Ovary (tissue), 9 donors: ENCODE measurements around the gene SH3BP4. TPM values are rescaled to one million over a fixed set of nuclear protein-coding genes. Genes with fewer than 3 reads are reported as not detected.

Source experiments
- DNase-seq, 5 donors: peaks; one replicate each; pipeline ENCODE4 v3.0.0-alpha.2; 2019 to 2020
- H3K27ac ChIP-seq, 2 donors: fragments of 200-600 bp; one replicate each; pipeline versions ENCODE4 v1.5.1 to v1.8.0; 2019 to 2022
- H3K27me3 ChIP-seq: fragments of 200-600 bp; one replicate; pipeline ENCODE4 v1.8.0; 2022
- H3K36me3 ChIP-seq: fragments of 200-600 bp; sonication (generic); one replicate; pipeline ENCODE4 v1.5.1; 2019
- H3K4me1 ChIP-seq: one replicate; pipeline ENCODE4 v1.8.1; 2013; ENCODE audit warnings: mild to moderate bottlenecking, moderate library complexity; ENCODE audit not compliant: insufficient read depth
- H3K4me3 ChIP-seq: fragments of 200-600 bp; sonication (generic); one replicate; pipeline ENCODE4 v1.5.1; 2017
- H3K9me3 ChIP-seq, 2 donors: fragments of 200-600 bp in 1 of 2; sonication (generic) in 1 of 2; one replicate each; pipeline versions ENCODE4 v1.5.1 to v1.8.1; 2013 to 2019; ENCODE audit warnings: mild to moderate bottlenecking in 1 of 2, moderate library complexity in 1 of 2
- CTCF ChIP-seq, 3 donors: fragments of 450-650 bp in 2 of 3; fragments of 200-600 bp in 1 of 3; IDR thresholded peaks; one replicate each; pipeline versions ENCODE4 v1.5.1 to v1.8.0; 2016 to 2022; ENCODE audit warnings: antibody characterized with exemption in 3 of 3, mild to moderate bottlenecking in 1 of 3
- EP300 ChIP-seq: sonication (generic); formaldehyde crosslinking; IDR thresholded peaks from one replicate; pipeline ENCODE4 v1.6.1; 2017; ENCODE audit warnings: antibody characterized with exemption
- POLR2A ChIP-seq: fragments of 450-650 bp; IDR thresholded peaks from one replicate; pipeline ENCODE4 v1.6.1; 2017; ENCODE audit warnings: antibody characterized with exemption, mild to moderate bottlenecking, moderate library complexity
- WGBS, 3 donors: extraction: QIAGEN DNeasy Blood & Tissue Kit in 1 of 3; methylation state at CpG; one replicate each; pipeline versions ENCODE4 v1.1.5 to v1.1.7; 2013 to 2017; 5-methylcytosine and 5-hydroxymethylcytosine counted together
- intact Hi-C, 4 donors: fragments of 100-400 bp; cut with DNase I; formaldehyde crosslinking; loops; one replicate each; pipeline versions ENCODE4 v1.11.0 to v1.15.1; 2022 to 2023
- polyA plus RNA-seq, 2 donors: library from polyadenylated mRNA; stranded (reverse); fragments of 200-250 nt in 1 of 2; fragments of 350-450 nt in 1 of 2; fragmentation: Illumina TruSeq in 1 of 2; extraction: RNeasy Lipid Tissue Mini Kit (QIAGEN cat#74804) in 1 of 2; gene quantifications; one replicate each; pipeline ENCODE4 v1.2.3, GENCODE V29; 2013 to 2014
- total RNA-seq, 7 donors: library from RNA; depleted of rRNA in 2 of 7; stranded (reverse); fragments of >200 nt in 2 of 7; fragmentation: NEBNext Ultra II Directional in 3 of 7; extraction: Animal tissue kit (Norgen Biotek cat#: 25700) in 3 of 7; gene quantifications; one replicate each; pipeline versions ENCODE4 v1.1.0 to v1.2.4, GENCODE V29; 2016 to 2023
- donor health status: DM: no; HTN: no; CAD: no; lungs with moderate emphysema.
- donor health status: DM: no; HTN: no; CAD: no.
- donor health status: Bipolar disorder and iron deficiency.
- donor health status: DM: yes; HTN: yes; CAD: no.
- donor health status: DM: no; HTN: no; CAD: no.
- donor health status: DM: yes; HTN: yes; CAD: no.

SH3BP4 gene
- total and polyA plus RNA-seq, 9 donors, result 20.3 to 44.9 (median 36.9) TPM

GRCh38 chr2:234977228-234977679 lies 25.4 kb downstream of the SH3BP4 start:
- Histone ChIP-seq H3K27me3 (no peaks in the 10 kb centered on the region), H3K9me3 (no peaks in the 10 kb centered on the region), H3K36me3 (no peaks in the 10 kb centered on the region), H3K27ac (no peak overlapping the region), H3K4me3 (no peak overlapping the region), H3K4me1 (peaks cover 36% of the 10 kb centered on the region)
- intact Hi-C loops, result no loop called here
- DNase-seq, result no peak
- TF ChIP-seq POLR2A (no peak), EP300 (no peak)
- 73 to 83% (median 76%) methylated on average over 12 of the region's 12 CpGs for WGBS, 3 donors

DNA sequence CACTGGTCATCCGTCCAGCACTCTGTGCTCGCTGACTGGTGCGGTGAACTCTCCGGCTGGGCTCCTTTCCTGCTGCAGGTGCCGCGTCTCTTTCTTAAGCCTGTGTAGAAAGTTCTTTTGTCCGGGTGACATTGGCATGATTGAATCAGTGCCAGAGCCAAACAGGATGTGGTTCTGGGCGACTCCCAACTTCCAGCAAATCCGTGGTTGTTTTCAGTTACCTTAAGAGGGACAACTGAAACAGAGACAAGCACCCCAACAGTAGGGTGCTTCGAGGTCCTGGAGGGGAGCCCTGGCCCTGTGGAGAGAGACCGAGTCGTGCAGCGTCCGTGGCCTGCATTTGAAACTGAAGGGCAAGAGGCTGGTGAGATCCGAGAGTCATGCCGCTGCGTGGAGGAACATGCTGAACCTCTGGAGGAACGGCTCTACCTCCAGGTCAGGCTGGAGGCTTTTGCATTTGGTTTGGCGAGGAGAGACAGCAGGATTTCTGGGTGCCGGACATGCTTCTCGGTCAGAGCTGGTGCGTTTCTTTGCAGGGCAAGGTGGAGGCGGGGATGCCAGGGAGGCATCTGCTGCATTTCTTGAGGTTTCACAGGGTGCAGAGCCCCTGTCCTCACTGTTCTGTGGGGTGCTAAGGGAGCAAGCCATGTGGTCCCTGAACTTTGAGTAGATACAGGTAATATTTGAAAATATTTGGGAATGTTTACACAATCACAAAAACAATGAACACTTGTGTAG lies 26.8 kb downstream of the SH3BP4 start:
- intact Hi-C loops, result no loop called here
- peaks cover 36% of the 10 kb centered on the region for H3K4me1 ChIP-seq
- DNase-seq, result no peak
- no peaks in the 10 kb centered on the region for H3K36me3 ChIP-seq
- H3K9me3 ChIP-seq, result no peaks in the 10 kb centered on the region
- no peaks in the 10 kb centered on the region for H3K27me3 ChIP-seq
- 47 to 70% (median 56%) methylated on average over 23 of the region's 23 CpGs for WGBS, 3 donors
- no peak overlapping the region for H3K27ac ChIP-seq
- no peak overlapping the region for H3K4me3 ChIP-seq
- TF ChIP-seq CTCF (IDR thresholded peaks at IDR 0.05) (no peak), POLR2A (no peak), EP300 (no peak)

DNA sequence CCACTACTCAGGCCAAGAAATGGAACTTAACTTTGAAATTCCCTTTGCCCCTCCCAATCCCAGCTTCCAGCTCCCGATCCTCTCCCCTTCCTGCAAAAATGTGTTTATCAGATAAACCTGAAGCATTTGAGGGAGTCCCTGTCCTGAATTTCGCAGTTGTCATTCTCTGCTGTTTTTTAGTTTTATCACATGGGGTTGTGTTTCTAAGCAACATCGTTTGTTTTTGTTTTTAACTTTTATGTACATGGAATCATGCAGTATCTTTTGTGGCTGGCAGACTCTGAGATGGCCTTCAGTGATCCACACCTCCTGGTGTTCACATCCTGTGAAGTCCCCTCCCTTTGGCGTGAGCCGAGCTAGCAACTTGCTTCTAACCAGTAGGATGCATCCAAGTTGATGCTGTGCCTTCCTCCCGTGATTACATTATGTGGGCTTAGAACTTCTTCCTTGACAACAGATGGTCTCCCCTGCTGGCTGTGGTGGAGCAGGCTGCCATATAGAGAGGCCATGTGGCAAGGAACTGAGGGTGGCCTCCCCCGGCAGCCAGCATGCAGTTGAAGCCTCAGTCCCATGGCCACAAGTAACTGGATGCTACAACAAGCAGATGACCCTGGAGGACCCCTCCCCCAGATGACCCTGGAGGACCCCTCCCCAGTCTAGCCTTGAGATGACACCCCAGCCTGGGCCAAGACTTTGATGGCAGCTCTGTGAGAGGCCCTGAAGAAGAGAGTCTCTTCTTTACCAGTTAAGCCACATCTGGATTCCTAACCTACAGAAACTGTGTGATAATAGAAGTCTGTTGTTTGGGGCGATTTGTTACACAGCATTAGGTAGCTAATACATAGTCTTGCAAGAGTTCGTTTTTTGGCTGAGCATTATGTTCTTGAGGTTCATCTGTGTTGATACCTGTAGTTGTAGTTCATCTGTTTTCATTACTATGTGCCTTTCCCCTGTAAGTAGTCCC lies 27.7 kb downstream of the SH3BP4 start:
- DNase-seq, result no peak
- no peak overlapping the region for H3K27ac ChIP-seq
- H3K4me3 ChIP-seq, result no peak overlapping the region
- H3K4me1 ChIP-seq, result peaks cover 34% of the 10 kb centered on the region
- H3K27me3 ChIP-seq, result no peaks in the 10 kb centered on the region
- intact Hi-C loops, result no loop called here
- H3K9me3 ChIP-seq, result no peaks in the 10 kb centered on the region
- 47 to 57% (median 56%) methylated on average over 9 of the region's 9 CpGs for WGBS, 3 donors
- H3K36me3 ChIP-seq, result no peaks in the 10 kb centered on the region
- TF ChIP-seq POLR2A (no peak), CTCF (IDR thresholded peaks at IDR 0.05) (no peak), EP300 (no peak)

GRCh38 chr2:234980451-234981187 lies 28.8 kb downstream of the SH3BP4 start:
- Histone ChIP-seq H3K27me3 (no peaks in the 10 kb centered on the region), H3K36me3 (no peaks in the 10 kb centered on the region), H3K9me3 (no peaks in the 10 kb centered on the region), H3K27ac (peak overlapping the region in 1 of 2 donors; percentile 20), H3K4me1 (peaks cover 29% of the 10 kb centered on the region), H3K4me3 (peak overlapping the region; percentile 18)
- intact Hi-C loops, result no loop called here
- DNase-seq, result no peak
- no peak for TF ChIP-seq EP300
- no peak for TF ChIP-seq CTCF (IDR thresholded peaks at IDR 0.05)
- TF ChIP-seq POLR2A, result no peak
- WGBS, 3 donors, result 17 to 24% (median 20%) methylated on average over 14 of the region's 14 CpGs
